ENCODE data around the gene VEGFA. TPM values are rescaled to one million over a fixed set of nuclear protein-coding genes. Genes with fewer than 3 reads are reported as not detected.

The VEGFA gene
- total RNA-seq, 1 donor from 2014 or later, result 29.0 TPM

DNA sequence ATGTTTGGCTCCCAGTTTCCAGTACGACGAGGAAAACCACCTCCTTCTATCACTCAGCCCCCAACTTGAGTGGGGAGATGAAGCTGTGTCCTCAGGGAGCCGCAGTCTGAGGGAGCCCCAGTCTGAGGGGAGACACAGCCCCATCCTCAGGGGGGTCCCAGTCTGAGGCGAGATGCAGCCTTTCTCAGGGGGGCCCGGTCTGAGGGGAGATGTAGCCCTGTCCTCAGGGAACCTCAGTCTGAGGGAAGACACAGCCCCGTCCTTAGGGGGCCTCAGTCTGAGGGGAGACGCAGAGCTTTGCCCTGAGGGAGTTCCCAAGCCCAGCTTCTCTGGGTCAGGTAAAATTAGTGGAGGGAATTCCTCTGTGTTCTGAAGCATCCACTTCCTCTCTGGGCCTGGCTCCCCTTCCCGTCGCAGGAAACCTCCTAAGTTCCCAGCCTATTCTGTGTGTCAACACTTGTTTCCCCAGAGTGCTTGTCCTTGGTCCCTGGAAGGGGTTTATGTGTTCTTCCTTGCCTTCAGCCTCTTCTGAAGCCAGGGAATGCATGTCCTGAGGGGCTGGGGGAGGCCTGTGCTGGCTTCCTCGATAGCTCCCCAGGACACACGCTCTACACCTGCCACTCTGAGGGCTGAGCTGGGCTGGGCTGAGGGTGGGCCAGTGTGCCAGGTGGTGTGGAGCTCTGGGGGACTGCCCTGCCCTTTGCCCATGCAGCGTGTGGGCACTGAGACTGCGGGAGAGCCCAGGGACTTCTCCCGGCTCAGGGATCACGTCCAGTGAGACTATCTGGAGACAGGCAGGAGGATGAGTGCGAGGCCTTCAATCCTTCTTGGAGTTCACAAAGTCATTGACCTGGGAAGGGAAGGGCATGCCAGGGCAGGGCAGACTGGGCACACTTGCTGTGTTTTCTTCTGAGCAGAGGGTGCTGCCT lies 55.4 kb downstream of the VEGFA start:
- Mint-ChIP-seq H3K27ac (no peak overlapping the region), H3K4me1 (no peaks in the 10 kb centered on the region), H3K9me3 (no peaks in the 10 kb centered on the region), H3K4me3 (no peak overlapping the region), H3K36me3 (ENCODE audit: low read depth) (no peaks in the 10 kb centered on the region), H3K27me3 (peaks cover 11% of the 10 kb centered on the region)
- ATAC-seq (ENCODE audit: low read depth), result no peak
- CTCF ChIA-PET, result no interaction called here
- POLR2A ChIA-PET, result no interaction called here
- intact Hi-C loops (cut with micrococcal nuclease), result no loop called here
- DNase-seq, result no peak
- TF ChIP-seq, protein P1, sequence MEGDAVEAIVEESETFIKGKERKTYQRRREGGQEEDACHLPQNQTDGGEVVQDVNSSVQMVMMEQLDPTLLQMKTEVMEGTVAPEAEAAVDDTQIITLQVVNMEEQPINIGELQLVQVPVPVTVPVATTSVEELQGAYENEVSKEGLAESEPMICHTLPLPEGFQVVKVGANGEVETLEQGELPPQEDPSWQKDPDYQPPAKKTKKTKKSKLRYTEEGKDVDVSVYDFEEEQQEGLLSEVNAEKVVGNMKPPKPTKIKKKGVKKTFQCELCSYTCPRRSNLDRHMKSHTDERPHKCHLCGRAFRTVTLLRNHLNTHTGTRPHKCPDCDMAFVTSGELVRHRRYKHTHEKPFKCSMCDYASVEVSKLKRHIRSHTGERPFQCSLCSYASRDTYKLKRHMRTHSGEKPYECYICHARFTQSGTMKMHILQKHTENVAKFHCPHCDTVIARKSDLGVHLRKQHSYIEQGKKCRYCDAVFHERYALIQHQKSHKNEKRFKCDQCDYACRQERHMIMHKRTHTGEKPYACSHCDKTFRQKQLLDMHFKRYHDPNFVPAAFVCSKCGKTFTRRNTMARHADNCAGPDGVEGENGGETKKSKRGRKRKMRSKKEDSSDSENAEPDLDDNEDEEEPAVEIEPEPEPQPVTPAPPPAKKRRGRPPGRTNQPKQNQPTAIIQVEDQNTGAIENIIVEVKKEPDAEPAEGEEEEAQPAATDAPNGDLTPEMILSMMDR (IDR thresholded peaks at IDR 0.05), result no peak

DNA sequence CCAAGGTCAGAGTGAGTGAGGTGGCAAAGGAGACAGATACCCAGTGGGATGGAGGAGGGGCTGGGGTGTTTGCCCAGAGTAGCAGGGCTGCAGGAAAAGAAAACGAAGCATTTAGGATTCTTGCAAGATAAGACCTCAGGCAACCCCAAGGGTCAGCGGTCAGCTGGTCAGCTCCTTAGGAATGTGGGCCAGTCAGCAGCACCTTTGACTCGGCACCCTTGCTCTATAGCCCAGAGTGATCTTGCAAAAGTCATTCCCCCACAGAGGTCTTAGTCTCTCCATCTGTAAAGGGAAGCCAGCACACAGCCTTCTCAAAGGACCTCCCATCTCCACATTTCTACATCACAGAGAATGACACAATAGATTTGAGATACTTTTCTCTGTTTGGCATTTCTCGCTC lies 56.7 kb downstream of the VEGFA start:
- Mint-ChIP-seq H3K4me3 (no peak overlapping the region), H3K9me3 (no peaks in the 10 kb centered on the region), H3K27ac (no peak overlapping the region), H3K4me1 (no peaks in the 10 kb centered on the region), H3K27me3 (peaks cover 6% of the 10 kb centered on the region), H3K36me3 (ENCODE audit: low read depth) (no peaks in the 10 kb centered on the region)
- TF ChIP-seq, protein P1 (IDR thresholded peaks at IDR 0.05), result no peak
- intact Hi-C loops (cut with micrococcal nuclease), result no loop called here
- POLR2A ChIA-PET, result no interaction called here
- DNase-seq, result no peak
- CTCF ChIA-PET, result no interaction called here
- ATAC-seq (ENCODE audit: low read depth), result no peak

DNA sequence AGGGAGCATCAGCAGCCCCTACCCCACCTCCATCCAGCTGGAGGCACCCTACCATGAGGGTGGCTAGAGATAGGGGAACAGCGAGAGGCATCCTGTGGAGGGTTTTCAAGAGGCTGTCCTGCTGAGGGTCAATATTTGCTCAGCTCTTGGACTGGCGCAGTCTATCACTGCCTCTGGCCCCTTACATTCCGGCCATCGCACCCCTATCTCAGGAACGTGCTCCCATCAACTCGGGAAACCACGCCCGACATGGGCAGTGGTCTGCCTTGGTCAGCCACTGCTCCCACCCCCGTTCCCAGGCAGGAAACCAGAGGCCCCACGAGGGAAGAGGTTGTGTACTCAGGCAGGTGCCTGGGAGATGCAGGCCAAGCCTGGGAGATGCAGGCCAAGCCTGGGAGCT lies 57.9 kb downstream of the VEGFA start:
- ChIA-PET POLR2A (no interaction called here), CTCF (no interaction called here)
- Mint-ChIP-seq H3K36me3 (ENCODE audit: low read depth) (no peaks in the 10 kb centered on the region), H3K4me1 (no peaks in the 10 kb centered on the region), H3K27ac (no peak overlapping the region), H3K4me3 (no peak overlapping the region), H3K9me3 (no peaks in the 10 kb centered on the region), H3K27me3 (peaks cover 5% of the 10 kb centered on the region)
- intact Hi-C loops (cut with micrococcal nuclease), result no loop called here
- ATAC-seq (ENCODE audit: low read depth) (no peak), DNase-seq (no peak)
- TF ChIP-seq, protein P1 (IDR thresholded peaks at IDR 0.05), result no peak

DNA sequence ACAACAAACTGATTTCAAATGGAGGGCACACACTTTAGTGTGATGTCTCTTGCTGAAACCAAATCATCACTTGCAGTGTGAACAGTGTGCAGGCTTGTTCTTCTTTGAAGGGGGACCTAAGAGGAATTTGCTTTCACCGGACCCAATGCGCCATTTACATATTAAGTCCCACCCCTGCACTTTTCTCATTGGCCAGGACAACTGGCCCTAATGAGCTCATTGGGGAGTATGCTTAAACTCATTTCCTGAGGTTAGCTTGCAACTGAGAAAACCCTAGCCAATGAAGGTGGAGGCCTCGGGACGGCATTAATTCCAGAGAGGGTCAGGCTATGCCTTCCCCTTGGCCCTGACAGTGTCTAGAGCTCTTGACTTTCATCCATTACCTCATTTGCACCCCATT lies 58.7 kb downstream of the VEGFA start:
- POLR2A ChIA-PET, result no interaction called here
- no peaks in the 10 kb centered on the region for H3K4me1 Mint-ChIP-seq

DNA sequence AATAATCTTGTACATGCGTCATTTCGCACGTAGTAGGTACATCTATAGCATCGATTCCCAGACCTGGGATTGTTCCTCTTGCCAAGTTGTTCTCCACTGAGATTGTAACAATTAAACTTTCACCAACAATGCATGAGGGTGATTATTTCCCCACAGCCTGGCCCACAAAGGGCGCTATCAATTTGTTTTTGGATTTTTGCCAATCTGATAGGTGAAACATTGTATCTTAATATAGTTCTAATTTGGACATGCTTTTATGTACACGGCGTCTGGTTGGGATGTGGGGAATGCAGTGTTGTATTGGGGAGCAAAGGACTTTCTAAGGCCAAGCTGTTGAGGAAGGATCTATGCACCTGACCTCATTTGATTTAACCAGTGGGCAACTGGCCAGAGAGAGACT lies 59.5 kb downstream of the VEGFA start:
- no peak for ATAC-seq (ENCODE audit: low read depth)
- Mint-ChIP-seq H3K9me3 (no peaks in the 10 kb centered on the region), H3K27ac (no peak overlapping the region), H3K4me3 (no peak overlapping the region), H3K27me3 (peaks cover 5% of the 10 kb centered on the region), H3K36me3 (ENCODE audit: low read depth) (no peaks in the 10 kb centered on the region), H3K4me1 (no peaks in the 10 kb centered on the region)
- intact Hi-C loops (cut with micrococcal nuclease), result no loop called here
- DNase-seq, result no peak
- ChIA-PET CTCF (no interaction called here), POLR2A (no interaction called here)
- TF ChIP-seq, protein P1 (IDR thresholded peaks at IDR 0.05), result no peak

More for the DNA sequence above, 58.7 kb downstream of the VEGFA start:
- Mint-ChIP-seq H3K4me3 (no peak overlapping the region), H3K27ac (no peak overlapping the region), H3K9me3 (no peaks in the 10 kb centered on the region), H3K27me3 (peaks cover 5% of the 10 kb centered on the region), H3K36me3 (ENCODE audit: low read depth) (no peaks in the 10 kb centered on the region)
- intact Hi-C loops (cut with micrococcal nuclease), result no loop called here
- CTCF ChIA-PET, result no interaction called here
- TF ChIP-seq, protein P1 (IDR thresholded peaks at IDR 0.05), result no peak
- no peak for DNase-seq
- ATAC-seq (ENCODE audit: low read depth), result no peak
